Cardiac ventricle fibroblast (primary cell): ENCODE data around the gene CIT. TPM values are rescaled to one million over a fixed set of nuclear protein-coding genes. Genes with fewer than 3 reads are reported as not detected.

Experiments used
- total RNA-seq: library from RNA; depleted of rRNA; stranded (reverse); fragments of >200 nt; gene quantifications from 2 replicates; pipeline ENCODE4 v1.2.3, GENCODE V29; 2015

Gene CIT
- 3.8 and 7.1 TPM in 2 replicates for total RNA-seq

GRCh38 chr12:119876761-119877638 is at the start of gene CIT:
CIT (minus strand) TSS chr12:119877320; CDS start chr12:119876168, 1,152 bp downstream.

GRCh38 chr12:119667577-119668323 is 209.4 kb downstream of the CIT start, which contains the start of gene PRKAB1:
PRKAB1 (plus strand) TSS chr12:119668133; CDS start chr12:119668245, 112 bp downstream.

Other genes with a start within 250 kb of the CIT start
- 10.4 and 15.2 TPM in 2 replicates for gene PRKAB1, start 209.2 kb downstream of the CIT start, total RNA-seq
- not detected in 2 replicates for gene BICDL1, start 111.9 kb upstream of the CIT start, total RNA-seq
- 15.2 and 18.4 TPM in 2 replicates for gene RAB35, start 239.4 kb upstream of the CIT start, total RNA-seq